ES-I3 (cell line): Measurements from ENCODE around the gene PPIE.

Experiments
- H3K36me3 ChIP-seq: 2 replicates; pipeline ENCODE4 v1.6.1; 2013; ENCODE audit warnings: mild to moderate bottlenecking, low read length, control low read depth, moderate library complexity; ENCODE audit not compliant: insufficient read depth
- H3K4me1 ChIP-seq: 2 replicates; pipeline ENCODE4 v1.6.1; 2013; ENCODE audit warnings: mild to moderate bottlenecking, control low read depth, low read length; ENCODE audit not compliant: insufficient read depth
- H3K9ac ChIP-seq: 2 replicates; pipeline ENCODE4 v1.6.1; 2013; ENCODE audit warnings: low read depth, mild to moderate bottlenecking, low read length, moderate library complexity
- H3K9me3 ChIP-seq: 2 replicates; pipeline ENCODE4 v1.6.1; 2013; ENCODE audit warnings: mild to moderate bottlenecking, low read length, moderate library complexity; ENCODE audit not compliant: control insufficient read depth, insufficient read depth

The PPIE gene

GRCh38 chr1:39704757-39705156, 33.9 kb upstream of the PPIE start:
- Histone ChIP-seq H3K9ac (no peak overlapping the region), H3K36me3 (no peaks in the 10 kb centered on the region), H3K4me1 (peaks cover 6% of the 10 kb centered on the region; the same call in 1 of the 2 replicates), H3K9me3 (no peaks in the 10 kb centered on the region)

- no peaks in the 10 kb centered on the region for H3K36me3 ChIP-seq
- H3K9ac ChIP-seq: no peak overlapping the region
- H3K9me3 ChIP-seq: no peaks in the 10 kb centered on the region
- H3K4me1 ChIP-seq: no peaks in the 10 kb centered on the region
These were observed 31.2 kb upstream of the PPIE start for GRCh38 chr1:39707506-39707905.

- no peaks in the 10 kb centered on the region for H3K4me1 ChIP-seq
- no peaks in the 10 kb centered on the region for H3K9me3 ChIP-seq
- no peak overlapping the region for H3K9ac ChIP-seq
- no peaks in the 10 kb centered on the region for H3K36me3 ChIP-seq
These were observed 27.3 kb upstream of the PPIE start for GRCh38 chr1:39711104-39711965.

- H3K9me3 ChIP-seq: no peaks in the 10 kb centered on the region
- H3K9ac ChIP-seq: no peak overlapping the region
- no peaks in the 10 kb centered on the region for H3K4me1 ChIP-seq
- H3K36me3 ChIP-seq: no peaks in the 10 kb centered on the region
These were observed 26.7 kb upstream of the PPIE start for GRCh38 chr1:39711966-39712340.

GRCh38 chr1:39713557-39713956, 25.1 kb upstream of the PPIE start:
- no peaks in the 10 kb centered on the region for H3K9me3 ChIP-seq
- no peaks in the 10 kb centered on the region for H3K36me3 ChIP-seq
- no peaks in the 10 kb centered on the region for H3K4me1 ChIP-seq

GRCh38 chr1:39717809-39718208, 20.9 kb upstream of the PPIE start:
- H3K9me3 ChIP-seq: no peaks in the 10 kb centered on the region
- H3K36me3 ChIP-seq: no peaks in the 10 kb centered on the region
- H3K9ac ChIP-seq: no peak overlapping the region
- H3K4me1 ChIP-seq: no peaks in the 10 kb centered on the region

More at GRCh38 chr1:39713557-39713956, 25.1 kb upstream of the PPIE start:
- H3K9ac ChIP-seq: no peak overlapping the region

GRCh38 chr1:39720094-39720999, 18.3 kb upstream of the PPIE start:
- H3K4me1 ChIP-seq: no peaks in the 10 kb centered on the region
- no peaks in the 10 kb centered on the region for H3K36me3 ChIP-seq
- H3K9me3 ChIP-seq: no peaks in the 10 kb centered on the region
- H3K9ac ChIP-seq: no peak overlapping the region

- H3K36me3 ChIP-seq: no peaks in the 10 kb centered on the region
- no peaks in the 10 kb centered on the region for H3K4me1 ChIP-seq
- no peak overlapping the region for H3K9ac ChIP-seq
These were observed 17.0 kb upstream of the PPIE start for GRCh38 chr1:39721664-39722063.

GRCh38 chr1:39722495-39722894, 16.2 kb upstream of the PPIE start:
- Histone ChIP-seq H3K9me3 (no peaks in the 10 kb centered on the region), H3K9ac (no peak overlapping the region), H3K4me1 (no peaks in the 10 kb centered on the region), H3K36me3 (no peaks in the 10 kb centered on the region)

More at GRCh38 chr1:39721664-39722063, 17.0 kb upstream of the PPIE start:
- H3K9me3 ChIP-seq: no peaks in the 10 kb centered on the region

- Histone ChIP-seq H3K9me3 (no peaks in the 10 kb centered on the region), H3K9ac (no peak overlapping the region), H3K36me3 (no peaks in the 10 kb centered on the region), H3K4me1 (no peaks in the 10 kb centered on the region)
These were observed 12.1 kb upstream of the PPIE start for GRCh38 chr1:39726600-39726999.

- H3K36me3 ChIP-seq: no peaks in the 10 kb centered on the region
- no peaks in the 10 kb centered on the region for H3K9me3 ChIP-seq
- H3K9ac ChIP-seq: no peak overlapping the region
- no peaks in the 10 kb centered on the region for H3K4me1 ChIP-seq
These were observed 11.3 kb upstream of the PPIE start for GRCh38 chr1:39727221-39727931.

- H3K36me3 ChIP-seq: no peaks in the 10 kb centered on the region
- H3K9ac ChIP-seq: no peak overlapping the region
- no peaks in the 10 kb centered on the region for H3K4me1 ChIP-seq
- H3K9me3 ChIP-seq: no peaks in the 10 kb centered on the region
These were observed 10.8 kb upstream of the PPIE start for GRCh38 chr1:39727932-39728317.

GRCh38 chr1:39729030-39729429, 9.7 kb upstream of the PPIE start:
- Histone ChIP-seq H3K4me1 (no peaks in the 10 kb centered on the region), H3K9ac (no peak overlapping the region), H3K36me3 (no peaks in the 10 kb centered on the region), H3K9me3 (no peaks in the 10 kb centered on the region)

GRCh38 chr1:39729842-39730241, 8.8 kb upstream of the PPIE start:
- Histone ChIP-seq H3K9ac (no peak overlapping the region), H3K4me1 (no peaks in the 10 kb centered on the region), H3K9me3 (no peaks in the 10 kb centered on the region), H3K36me3 (no peaks in the 10 kb centered on the region)
